GM20431 (cell line): Measurements from ENCODE around the gene CLSTN1.

Source experiments
- in situ Hi-C: fragments of 300-500 bp; cut with MseI, MboI; formaldehyde crosslinking; loops from one replicate; pipeline ENCODE4 v1.15.0; 2020; ENCODE audit warnings: low sequenced_read_pairs; ENCODE audit not compliant: unreplicated experiment

Gene CLSTN1

GRCh38 chr1:9823943-9824701 lies at the start of gene CLSTN1:
CLSTN1 (minus strand) TSS chr1:9823965; CDS start chr1:9823733, 232 bp downstream.
- in situ Hi-C loops, result no loop called here

DNA sequence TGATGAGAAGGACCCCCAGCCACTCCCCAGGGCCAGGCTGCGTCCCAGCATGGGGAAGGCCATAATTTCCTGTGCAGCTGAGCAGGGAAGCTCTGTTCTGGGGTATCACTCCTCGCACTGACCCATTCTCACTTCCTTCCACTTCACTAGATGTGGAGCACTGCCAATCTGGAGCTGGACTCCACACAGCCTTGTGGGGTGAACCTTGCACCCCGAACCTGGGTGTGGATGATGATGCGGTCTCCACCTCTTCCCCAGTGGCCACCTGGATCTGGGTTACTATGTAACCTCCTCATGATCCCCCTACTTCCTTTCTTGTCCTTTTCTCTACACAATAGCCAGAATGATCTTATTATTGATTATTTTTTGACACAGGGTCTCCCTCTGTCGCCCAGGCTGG lies 49.6 kb upstream of the CLSTN1 start:
- in situ Hi-C loops, result loop anchor here (25.0 kb wide), 1 partner anchor 261 kb away; no protein-coding TSS in a partner anchor

- in situ Hi-C loops, result loop anchor here (25.0 kb wide), 1 partner anchor 260 kb away; no protein-coding TSS in a partner anchor
These were observed 48.8 kb upstream of the CLSTN1 start for GRCh38 chr1:9872430-9873165.

DNA sequence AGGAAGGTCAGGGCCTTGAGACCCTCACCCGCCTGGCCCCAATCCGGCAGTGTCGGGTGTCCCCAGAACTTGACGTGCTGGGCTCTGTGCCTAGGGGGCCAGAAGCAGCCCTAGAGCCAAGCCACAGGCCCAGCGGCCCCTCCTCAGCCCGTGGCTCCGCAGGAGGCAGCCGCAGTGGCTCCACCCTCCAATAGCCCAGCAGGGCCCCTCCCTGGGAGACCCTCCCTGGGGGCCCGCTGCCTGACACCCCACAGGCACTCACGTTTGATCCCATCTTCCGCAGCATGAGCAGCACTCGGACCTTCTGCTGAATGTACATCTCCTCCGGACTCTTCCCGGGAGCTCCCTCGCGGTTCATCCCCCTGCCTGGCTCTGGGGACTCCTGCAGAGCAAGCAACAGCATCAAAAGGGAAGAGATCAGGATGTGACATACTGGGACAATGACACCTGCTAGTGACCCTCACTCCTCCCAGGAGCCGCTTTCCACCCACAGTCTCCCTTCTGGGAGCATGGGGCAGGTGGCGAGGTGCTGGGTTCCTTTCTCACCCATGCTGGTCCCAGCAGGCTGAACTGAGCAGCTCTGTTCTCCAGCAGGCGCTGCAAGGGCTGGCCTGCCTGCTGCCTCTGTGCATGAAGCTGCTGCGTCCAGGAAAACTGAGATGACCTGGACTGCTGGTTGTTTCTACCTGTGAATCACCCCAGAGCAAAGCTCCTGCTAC lies 48.1 kb upstream of the CLSTN1 start:
- in situ Hi-C loops, result loop anchor here (25.0 kb wide), 1 partner anchor 260 kb away; no protein-coding TSS in a partner anchor

DNA sequence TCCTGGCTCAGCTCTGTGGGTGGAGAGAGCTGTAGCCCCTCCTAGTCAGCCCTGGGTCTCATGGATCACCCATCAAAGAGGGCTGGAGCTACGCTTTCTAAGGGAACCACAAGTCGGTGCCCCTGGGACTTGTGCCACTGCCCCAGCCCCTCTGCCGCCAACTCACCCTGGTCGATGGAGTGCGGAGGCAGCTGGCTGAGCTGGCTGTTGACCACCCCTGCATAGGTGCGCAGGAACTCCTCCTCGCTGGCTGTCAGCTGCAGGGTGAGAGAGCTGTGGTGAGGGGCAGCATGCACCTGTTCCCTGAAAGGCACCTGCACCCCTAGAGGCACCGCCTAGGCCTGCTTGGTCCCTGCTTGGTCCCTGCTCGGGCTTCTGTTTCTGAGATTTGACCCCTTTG lies 47.3 kb upstream of the CLSTN1 start:
- in situ Hi-C loops, result loop anchor here (25.0 kb wide), 1 partner anchor 259 kb away; no protein-coding TSS in a partner anchor

GRCh38 chr1:9870572-9870971 lies 46.8 kb upstream of the CLSTN1 start:
- in situ Hi-C loops, result loop anchor here (25.0 kb wide), 1 partner anchor 258 kb away; no protein-coding TSS in a partner anchor

DNA sequence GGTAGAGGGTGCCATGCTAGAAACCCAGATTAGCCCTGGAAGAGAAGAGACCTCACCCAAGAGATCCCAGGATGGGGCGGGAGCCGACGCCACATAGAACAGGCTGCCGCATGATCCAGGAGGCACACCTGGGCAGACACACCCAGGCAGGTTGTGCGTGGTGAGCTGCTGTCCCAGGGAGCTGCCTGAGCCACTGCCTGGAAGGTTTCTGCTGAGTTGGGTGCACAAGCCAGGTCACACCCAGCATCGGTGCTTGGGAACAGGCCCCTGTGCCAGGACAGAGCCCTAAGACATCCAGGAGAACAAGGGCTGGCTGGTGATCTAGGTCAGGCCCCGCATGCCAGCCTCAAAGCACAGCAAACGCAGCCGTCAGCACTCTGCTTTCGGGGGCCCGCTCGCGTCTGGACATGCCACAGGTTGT lies 46.1 kb upstream of the CLSTN1 start:
- in situ Hi-C loops, result loop anchor here (10.0 to 25.0 kb wide), 2 partner anchors 85 to 258 kb away; no protein-coding TSS in a partner anchor

DNA sequence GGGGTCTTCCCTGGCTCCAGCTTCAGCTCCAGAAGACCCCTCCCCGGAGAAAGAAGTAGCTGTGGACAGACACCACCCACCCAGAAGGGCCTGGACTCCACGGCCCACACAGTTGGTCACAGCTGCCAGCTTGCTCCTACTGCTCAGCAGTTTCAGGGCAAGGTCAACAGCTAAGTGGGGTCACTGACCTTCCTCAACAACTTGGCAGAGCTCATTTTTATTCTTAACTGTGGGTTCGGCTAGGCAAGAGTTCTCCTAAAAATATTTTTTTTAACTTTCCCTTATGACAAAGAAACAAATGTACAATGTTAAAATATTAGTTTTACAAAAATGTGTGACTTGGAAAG lies 44.5 kb upstream of the CLSTN1 start:
- in situ Hi-C loops, result loop anchor here (10.0 to 25.0 kb wide), 2 partner anchors 83 to 256 kb away; no protein-coding TSS in a partner anchor

GRCh38 chr1:9867408-9868243 lies 43.9 kb upstream of the CLSTN1 start:
- in situ Hi-C loops, result loop anchor here (10.0 to 25.0 kb wide), 2 partner anchors 83 to 255 kb away; no protein-coding TSS in a partner anchor

DNA sequence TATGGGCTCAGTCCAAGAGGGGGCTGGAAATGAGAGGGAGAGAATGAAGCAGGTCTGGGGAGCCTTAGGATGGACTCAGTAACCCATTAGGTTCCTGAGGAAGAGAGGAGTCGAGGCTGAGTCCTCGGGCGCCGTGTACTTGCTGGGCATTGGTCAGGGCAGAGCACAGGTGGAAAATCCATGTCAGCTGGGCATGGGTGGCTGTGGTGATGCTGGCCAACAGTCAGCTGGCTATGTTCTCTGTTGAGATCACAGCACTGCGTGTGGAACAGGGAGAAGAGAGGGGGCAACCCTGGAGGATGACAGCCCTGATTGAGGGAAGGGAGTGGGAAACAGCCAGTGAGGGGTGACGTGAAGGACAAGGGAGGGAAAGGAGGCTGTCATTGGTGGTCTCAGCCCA lies 43.1 kb upstream of the CLSTN1 start:
- in situ Hi-C loops, result loop anchor here (10.0 to 25.0 kb wide), 2 partner anchors 82 to 255 kb away; no protein-coding TSS in a partner anchor

DNA sequence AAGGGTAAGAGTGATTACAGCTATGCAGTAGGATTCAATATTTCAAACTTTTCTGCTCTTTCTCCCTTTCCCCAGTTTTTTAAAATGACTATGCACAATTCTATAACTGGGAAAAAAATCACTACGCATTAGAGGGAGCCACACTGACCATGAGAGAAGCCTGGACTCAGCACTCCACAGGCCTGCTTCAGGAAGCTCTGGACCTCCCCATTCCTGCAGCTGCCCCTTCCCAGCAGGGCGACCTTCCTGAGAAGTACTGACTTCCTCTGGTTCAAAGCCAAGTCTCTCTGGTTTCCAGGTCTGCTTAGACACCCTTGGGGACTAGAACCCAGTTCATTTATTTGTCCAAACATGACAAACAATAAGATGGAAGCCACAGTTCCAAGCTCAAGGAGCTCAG lies 42.0 kb upstream of the CLSTN1 start:
- in situ Hi-C loops, result loop anchor here (10.0 to 25.0 kb wide), 2 partner anchors 81 to 253 kb away; no protein-coding TSS in a partner anchor

GRCh38 chr1:9863371-9863770 lies 39.6 kb upstream of the CLSTN1 start:
- in situ Hi-C loops, result loop anchor here (10.0 to 25.0 kb wide), 2 partner anchors 79 to 251 kb away; no protein-coding TSS in a partner anchor

- in situ Hi-C loops, result loop anchor here (10.0 to 25.0 kb wide), 2 partner anchors 77 to 249 kb away; no protein-coding TSS in a partner anchor
These were observed 37.6 kb upstream of the CLSTN1 start for GRCh38 chr1:9861360-9861759.

- in situ Hi-C loops, result loop anchor here (10.0 to 25.0 kb wide), 2 partner anchors 76 to 249 kb away; no protein-coding TSS in a partner anchor
These were observed 37.1 kb upstream of the CLSTN1 start for GRCh38 chr1:9860887-9861286.

DNA sequence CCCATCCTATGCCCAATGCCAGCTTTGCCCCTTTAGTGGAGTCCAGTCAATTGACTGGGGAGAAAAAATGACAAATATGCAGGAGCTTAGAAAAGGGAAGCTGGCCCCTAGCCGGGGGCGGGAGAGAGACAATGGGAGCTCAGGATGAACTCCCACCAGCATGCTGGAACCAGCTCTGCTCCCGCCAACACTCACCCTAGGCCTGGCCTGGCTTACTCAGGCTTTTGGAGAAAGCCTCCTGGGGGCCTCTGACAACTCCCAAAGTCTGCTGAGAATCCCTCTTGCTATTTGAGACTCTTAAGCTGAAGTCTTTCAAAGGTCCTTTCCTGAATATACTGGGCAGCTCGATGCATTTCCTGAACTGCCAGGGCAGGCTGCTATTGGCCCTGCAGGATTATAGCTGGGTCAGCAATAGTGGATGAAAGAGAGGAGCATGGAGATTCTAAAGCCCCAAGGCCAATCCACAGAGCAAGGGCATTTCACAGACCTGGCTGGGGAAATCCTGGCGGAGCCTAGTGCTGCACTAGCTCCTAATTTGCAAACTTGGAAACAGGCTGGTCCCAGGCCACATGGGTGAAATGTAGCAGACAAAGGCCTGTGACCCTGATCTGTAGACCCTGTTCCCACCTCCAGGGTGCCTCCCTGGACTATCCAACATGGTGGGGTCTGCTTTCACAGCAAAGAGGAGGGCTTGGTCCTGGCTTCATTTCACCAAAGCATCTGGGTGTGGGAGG lies 35.7 kb upstream of the CLSTN1 start:
- in situ Hi-C loops, result loop anchor here (10.0 to 25.0 kb wide), 2 partner anchors 75 to 247 kb away; no protein-coding TSS in a partner anchor

- in situ Hi-C loops, result loop anchor here (25.0 kb wide), 1 partner anchor 246 kb away; no protein-coding TSS in a partner anchor
These were observed 34.7 kb upstream of the CLSTN1 start for GRCh38 chr1:9858293-9859035.

DNA sequence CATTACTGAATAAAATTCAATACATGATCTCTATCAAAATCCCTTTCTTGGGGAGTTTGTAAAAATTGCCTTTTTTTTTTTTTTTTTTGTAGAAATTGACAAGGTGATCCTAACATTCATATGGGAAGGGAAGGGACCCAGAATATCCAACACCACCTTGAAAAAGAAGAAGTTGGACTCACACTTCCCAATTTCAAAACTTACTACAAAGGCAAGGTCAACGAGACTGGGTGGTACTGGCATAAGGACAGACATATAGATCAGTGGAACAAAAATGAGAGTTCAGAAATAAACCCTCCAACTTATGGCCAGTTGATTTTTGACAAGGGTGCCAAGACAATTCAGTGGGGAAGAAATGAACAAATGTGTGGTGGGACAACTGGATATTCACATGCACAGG lies 31.4 kb upstream of the CLSTN1 start:
- in situ Hi-C loops, result loop anchor here (25.0 kb wide), 1 partner anchor 243 kb away; no protein-coding TSS in a partner anchor
